WTC11 (cell line): Measurements from ENCODE around the gene SMOC2. TPM values are rescaled to one million over a fixed set of nuclear protein-coding genes. Genes with fewer than 3 reads are reported as not detected.

Source experiments
- ATAC-seq: fragments of 200-7000 bp; cut with Tn5 transposase; 2 replicates; pipeline ENCODE4 v1.10.0; 2021; ENCODE audit warnings: mild to moderate bottlenecking, moderate library complexity
- CTCF ChIA-PET: fragments of 300-600 bp; sonication (Branson Sonifier 250); formaldehyde crosslinking; loops from one replicate; lab custom pipeline; 2021; ENCODE audit warnings: antibody characterized with exemption; lab: Charles Lee
- POLR2A ChIA-PET: fragments of 350-600 bp; sonication (Branson Sonifier 250); formaldehyde crosslinking; loops from one replicate; lab custom pipeline; 2021; ENCODE audit warnings: antibody characterized with exemption; lab: Charles Lee
- DNase-seq: peaks from one replicate; pipeline ENCODE4 v3.0.0; 2021; ENCODE audit warnings: low spot score
- H3K27ac Mint-ChIP-seq: 2 replicates; pipeline ENCODE4 v1.8.0; 2021; ENCODE audit warnings: mixed read lengths
- H3K27me3 Mint-ChIP-seq: 2 replicates; pipeline ENCODE4 v1.8.0; 2021; ENCODE audit warnings: low read depth, mild to moderate bottlenecking, moderate library complexity, mixed read lengths
- H3K36me3 Mint-ChIP-seq: 2 replicates; pipeline ENCODE4 v1.8.0; 2021; ENCODE audit warnings: mixed read lengths
- H3K4me1 Mint-ChIP-seq: 2 replicates; pipeline ENCODE4 v1.8.0; 2022; ENCODE audit warnings: mixed read lengths
- H3K4me3 Mint-ChIP-seq: 2 replicates; pipeline ENCODE4 v1.8.0; 2021; ENCODE audit warnings: mild to moderate bottlenecking, moderate library complexity, mixed read lengths
- H3K9me3 Mint-ChIP-seq: 2 replicates; pipeline ENCODE4 v1.8.0; 2021; ENCODE audit warnings: mixed read lengths
- AR ChIP-seq: fragments of 250-450 bp; sonication (Bioruptor Pico); IDR thresholded peaks from 2 replicates; pipeline ENCODE4 v1.9.0; 2021; ENCODE audit warnings: mild to moderate bottlenecking
- ATF1 ChIP-seq: sonication (generic); formaldehyde crosslinking; IDR thresholded peaks from 2 replicates; pipeline ENCODE4 v1.8.1; 2023; ENCODE audit warnings: mild to moderate bottlenecking, moderate library complexity, missing genetic modification reagents
- CTCF ChIP-seq: fragments of 200-600 bp; IDR thresholded peaks from 2 replicates; pipeline ENCODE4 v1.8.0; 2022; ENCODE audit warnings: antibody characterized with exemption
- E2F1 ChIP-seq: sonication (generic); formaldehyde crosslinking; IDR thresholded peaks from 2 replicates; pipeline ENCODE4 v1.8.0; 2022; ENCODE audit warnings: mild to moderate bottlenecking, missing genetic modification reagents
- E2F4 ChIP-seq: sonication (generic); formaldehyde crosslinking; IDR thresholded peaks from 2 replicates; pipeline ENCODE4 v1.8.1; 2022; ENCODE audit warnings: low read depth, mild to moderate bottlenecking, moderate library complexity, missing genetic modification reagents, borderline replicate concordance
- FOXK1 ChIP-seq: sonication (generic); formaldehyde crosslinking; IDR thresholded peaks from 2 replicates; pipeline ENCODE4 v1.8.0; 2022; ENCODE audit warnings: mild to moderate bottlenecking, moderate library complexity, missing genetic modification reagents
- HMGXB4 ChIP-seq: sonication (generic); formaldehyde crosslinking; IDR thresholded peaks from 2 replicates; pipeline ENCODE4 v1.8.1; 2023; ENCODE audit warnings: mild to moderate bottlenecking, moderate library complexity, missing genetic modification reagents
- MAX ChIP-seq: sonication (generic); formaldehyde crosslinking; IDR thresholded peaks from 2 replicates; pipeline ENCODE4 v1.8.0; 2022; ENCODE audit warnings: mild to moderate bottlenecking, missing genetic modification reagents
- MLX ChIP-seq: sonication (generic); formaldehyde crosslinking; IDR thresholded peaks from 2 replicates; pipeline ENCODE4 v1.8.1; 2023; ENCODE audit warnings: mild to moderate bottlenecking, missing genetic modification reagents, moderate library complexity
- MXD4 ChIP-seq: fragments of 250-450 bp; sonication (Bioruptor Pico); IDR thresholded peaks from 2 replicates; pipeline ENCODE4 v1.8.0; 2021; ENCODE audit warnings: mild to moderate bottlenecking, moderate library complexity, borderline replicate concordance
- MYBL2 ChIP-seq: sonication (generic); formaldehyde crosslinking; IDR thresholded peaks from 2 replicates; pipeline ENCODE4 v1.8.1; 2023; ENCODE audit warnings: mild to moderate bottlenecking, moderate library complexity, missing genetic modification reagents
- NFE2L1 ChIP-seq: sonication (generic); formaldehyde crosslinking; IDR thresholded peaks from 2 replicates; pipeline ENCODE4 v1.8.1; 2023; ENCODE audit warnings: missing genetic modification reagents
- SMAD4 ChIP-seq: sonication (generic); formaldehyde crosslinking; IDR thresholded peaks from 2 replicates; pipeline ENCODE4 v1.8.0; 2022; ENCODE audit warnings: mild to moderate bottlenecking, missing genetic modification reagents
- SOX15 ChIP-seq: fragments of 250-450 bp; sonication (Bioruptor Pico); IDR thresholded peaks from 2 replicates; pipeline ENCODE4 v1.9.0; 2021; ENCODE audit warnings: mild to moderate bottlenecking
- TCF7 ChIP-seq: sonication (generic); formaldehyde crosslinking; IDR thresholded peaks from 2 replicates; pipeline ENCODE4 v1.8.0; 2022; ENCODE audit warnings: mild to moderate bottlenecking, low read depth, missing genetic modification reagents, moderate library complexity
- ZNF281 ChIP-seq: sonication (generic); formaldehyde crosslinking; IDR thresholded peaks from 2 replicates; pipeline ENCODE4 v1.8.0; 2023; ENCODE audit warnings: mild to moderate bottlenecking, missing genetic modification reagents
- ZNF317 ChIP-seq: sonication (generic); formaldehyde crosslinking; IDR thresholded peaks from 2 replicates; pipeline ENCODE4 v1.8.1; 2023; ENCODE audit warnings: low read depth, mild to moderate bottlenecking, moderate library complexity, missing genetic modification reagents, borderline replicate concordance
- ZNF396 ChIP-seq: fragments of 250-450 bp; sonication (Bioruptor Pico); IDR thresholded peaks from 2 replicates; pipeline ENCODE4 v1.8.0; 2021; ENCODE audit warnings: mild to moderate bottlenecking, moderate library complexity, borderline replicate concordance
- total RNA-seq: library from RNA; stranded (reverse); gene quantifications from 3 replicates; pipeline ENCODE4 v1.2.3, GENCODE V29; 2021

The SMOC2 gene
- total RNA-seq, 1 experiment from 2014 or later: 3.9 TPM

- Mint-ChIP-seq H3K4me3 (no peak overlapping the region), H3K36me3 (no peaks in the 10 kb centered on the region), H3K9me3 (0 out of 2 replicates have a peak, but pooled peaks cover 5% of the 10 kb centered on the region), H3K27me3 (no peaks in the 10 kb centered on the region), H3K27ac (no peak overlapping the region), H3K4me1 (peaks cover 11% of the 10 kb centered on the region)
- ChIA-PET POLR2A (no interaction called here), CTCF (interaction anchor here (0.9 kb wide), 1 partner anchor 38 kb away, joined by 3 read pairs; no protein-coding TSS in a partner anchor)
- no peak for DNase-seq
- no peak for ATAC-seq
- TF ChIP-seq HMGXB4 (CRISPR knock-in tag) (no peak), E2F4 (no peak), ATF1 (no peak), SMAD4 (CRISPR knock-in tag) (no peak), CTCF (no peak), MAX (CRISPR knock-in tag) (no peak)
Observed at GRCh38 chr6:168601111-168601510, 160.1 kb downstream of the SMOC2 start.

- no peaks in the 10 kb centered on the region for H3K36me3 Mint-ChIP-seq
- ATAC-seq (no peak), DNase-seq (no peak)
- no peak overlapping the region for H3K27ac Mint-ChIP-seq
- peaks cover 13% of the 10 kb centered on the region for H3K4me1 Mint-ChIP-seq
- no peak overlapping the region for H3K4me3 Mint-ChIP-seq
- H3K9me3 Mint-ChIP-seq: 0 out of 2 replicates have a peak, but pooled peaks cover 5% of the 10 kb centered on the region
- CTCF ChIA-PET: no interaction called here
- POLR2A ChIA-PET: no interaction called here
- no peaks in the 10 kb centered on the region for H3K27me3 Mint-ChIP-seq
- no peak for TF ChIP-seq TCF7
- TF ChIP-seq MYBL2: no peak
- TF ChIP-seq CTCF: no peak
- TF ChIP-seq MLX (CRISPR knock-in tag): no peak
- no peak for TF ChIP-seq SOX15 (CRISPR knock-in tag)
- no peak for TF ChIP-seq ATF1
- TF ChIP-seq AR: no peak
- TF ChIP-seq ZNF396 (CRISPR knock-in tag): no peak
- TF ChIP-seq ZNF317 (CRISPR knock-in tag): no peak
- TF ChIP-seq MXD4 (CRISPR knock-in tag): no peak
- no peak for TF ChIP-seq ZNF281 (CRISPR knock-in tag)
- no peak for TF ChIP-seq E2F1
- TF ChIP-seq FOXK1 (CRISPR knock-in tag): no peak
- TF ChIP-seq NFE2L1 (CRISPR knock-in tag): no peak
Observed at GRCh38 chr6:168601546-168601945, 160.6 kb downstream of the SMOC2 start.
